NB4 (cell line): ENCODE measurements around the gene EXOC3.

ENCODE experiments used
- CTCF ChIP-seq: IDR thresholded peaks from one replicate; pipeline ENCODE4 v1.5.1; 2012; ENCODE audit warnings: low read depth, low read length
- MYC ChIP-seq: IDR thresholded peaks from 2 replicates; pipeline ENCODE4 v1.6.1; 2011; ENCODE audit warnings: low read depth, low read length
- POLR2A ChIP-seq: IDR thresholded peaks from 2 replicates; pipeline ENCODE4 v1.6.1; 2011; ENCODE audit warnings: mild to moderate bottlenecking; ENCODE audit not compliant: insufficient read length; ENCODE audit errors: extremely low read depth

- TF ChIP-seq POLR2A (no peak), CTCF (no peak), MYC (no peak)
Measured at GRCh38 chr5:403995-404394, 39.0 kb upstream of the EXOC3 start.
